HG03558 (cell line): ENCODE results near the gene TMEM213.

Source experiments
- ATAC-seq: cut with Tn5 transposase; IDR thresholded peaks from one replicate; pipeline ENCODE4 v1.9.1; 2021; ENCODE audit warnings: moderate number of reproducible peaks; ENCODE audit not compliant: unreplicated experiment; ENCODE audit errors: extremely low read depth

The TMEM213 gene

DNA sequence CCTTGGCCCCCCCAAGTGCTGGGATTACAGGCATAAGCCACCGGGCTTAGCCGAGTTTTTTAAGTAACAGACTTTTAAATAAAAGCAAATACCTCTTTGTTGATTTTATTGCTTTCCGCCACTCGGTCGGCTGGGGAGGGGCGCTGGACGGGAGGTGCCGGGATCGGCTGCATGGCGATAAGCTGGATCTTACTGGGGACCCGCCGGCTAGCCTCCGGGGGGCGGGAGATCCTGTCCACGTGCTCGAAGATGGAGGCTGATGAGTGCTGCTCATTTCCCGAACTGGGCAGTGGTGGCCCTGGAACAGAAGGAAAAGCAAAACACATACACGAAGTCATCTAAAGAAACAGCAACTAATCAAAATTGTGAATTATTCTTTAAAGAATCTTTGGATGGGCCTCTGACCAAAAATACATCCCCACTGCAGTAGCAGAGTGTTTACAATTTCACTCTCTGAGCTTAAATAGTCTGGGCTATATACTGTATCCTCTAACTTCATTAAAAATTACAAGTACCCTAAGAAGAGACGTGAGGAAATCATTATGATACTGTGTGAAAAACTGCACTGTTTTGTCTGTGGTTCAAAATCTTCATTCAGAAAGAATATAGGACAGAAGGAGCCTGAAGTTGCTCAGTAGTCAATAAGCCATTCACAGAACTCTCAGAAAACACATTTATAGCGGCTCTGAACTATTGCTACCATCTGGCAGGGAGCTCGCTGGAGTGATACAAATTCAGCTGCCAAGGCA, 73.4 kb downstream of the TMEM213 start:
- no peak for ATAC-seq

DNA sequence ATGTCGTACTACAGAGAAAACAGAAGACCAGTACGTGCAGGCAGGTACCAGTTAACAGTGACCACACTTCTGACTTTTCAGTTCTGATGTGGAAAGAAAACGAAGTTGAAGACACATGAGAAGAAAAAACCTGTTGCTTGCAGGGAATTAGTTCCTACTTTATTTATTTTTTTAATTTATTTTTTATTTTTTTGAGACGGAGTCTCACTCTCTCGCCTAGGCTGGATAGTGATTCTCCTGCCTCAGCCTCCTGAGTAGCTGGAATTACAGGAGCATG, 74.0 kb downstream of the TMEM213 start:
- no peak for ATAC-seq

DNA sequence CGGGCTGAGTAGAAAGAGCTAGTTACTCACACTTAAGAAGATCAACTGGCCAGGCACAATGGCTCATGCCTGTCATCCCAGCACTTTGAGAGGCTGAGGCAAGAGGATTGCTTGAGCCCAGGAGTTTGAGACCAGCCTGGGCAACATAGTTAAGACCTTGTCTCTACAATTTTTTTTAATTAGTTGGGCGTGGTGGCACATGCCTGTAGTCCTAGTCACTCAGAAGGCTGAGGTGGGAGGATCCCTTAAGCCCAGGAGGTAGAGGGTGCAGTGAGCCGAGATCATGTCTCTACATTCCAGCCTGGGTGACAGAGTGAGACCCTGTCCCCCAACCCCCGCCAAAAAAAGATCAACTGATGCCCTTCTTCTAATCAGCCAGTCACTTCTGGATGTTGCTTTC, 74.8 kb downstream of the TMEM213 start:
- ATAC-seq = no peak

DNA sequence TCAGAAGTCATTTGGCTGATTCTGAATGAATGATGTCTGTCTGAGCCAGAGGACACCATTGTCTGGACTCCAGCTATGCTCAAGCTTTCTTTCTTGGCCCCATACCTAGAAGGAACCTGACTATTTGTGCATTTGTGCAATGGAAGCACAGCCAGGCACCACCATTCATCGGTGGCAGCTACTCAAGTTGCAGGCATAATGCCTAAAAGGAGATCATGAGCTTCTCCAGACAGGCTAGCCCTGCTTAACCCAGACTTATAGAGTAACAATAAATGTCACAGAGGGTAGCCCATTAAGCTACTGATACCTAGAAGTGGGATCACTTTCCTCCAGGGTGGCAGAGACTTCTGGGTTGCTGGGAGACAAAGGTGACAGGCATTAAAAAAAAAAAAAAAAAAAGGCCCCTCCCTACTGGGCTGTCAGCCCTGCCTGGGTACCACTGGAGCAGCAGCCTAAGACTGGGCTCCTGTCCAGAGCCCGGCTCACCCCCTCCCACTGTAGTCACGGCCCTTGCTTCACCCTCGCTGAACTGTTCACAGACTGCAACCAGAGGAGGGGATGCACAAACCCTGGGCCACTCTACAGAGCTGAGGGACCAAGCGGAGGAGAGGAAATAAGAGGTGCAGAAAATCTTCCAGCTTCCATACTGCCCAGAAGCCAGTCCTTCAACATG, 75.6 kb downstream of the TMEM213 start:
- ATAC-seq = no peak

DNA sequence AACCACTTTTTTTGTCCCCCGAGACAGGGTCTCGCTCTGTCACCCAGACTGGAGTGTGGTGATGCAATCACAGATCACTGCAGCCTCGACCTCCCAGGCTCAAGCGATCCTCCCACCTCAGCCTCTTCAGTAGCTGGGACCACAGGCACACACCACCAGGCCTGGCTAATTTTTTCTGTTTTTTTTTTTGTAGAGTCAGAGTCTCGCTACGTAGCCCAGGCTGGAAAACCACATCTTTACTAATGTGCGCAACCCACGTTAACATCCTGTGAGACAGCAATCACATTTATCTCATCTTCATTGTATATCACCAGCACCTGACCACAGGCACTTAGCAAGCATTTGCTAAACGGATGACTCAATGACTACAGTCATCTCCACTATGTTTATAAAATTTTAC, 78.0 kb downstream of the TMEM213 start:
- no peak for ATAC-seq

DNA sequence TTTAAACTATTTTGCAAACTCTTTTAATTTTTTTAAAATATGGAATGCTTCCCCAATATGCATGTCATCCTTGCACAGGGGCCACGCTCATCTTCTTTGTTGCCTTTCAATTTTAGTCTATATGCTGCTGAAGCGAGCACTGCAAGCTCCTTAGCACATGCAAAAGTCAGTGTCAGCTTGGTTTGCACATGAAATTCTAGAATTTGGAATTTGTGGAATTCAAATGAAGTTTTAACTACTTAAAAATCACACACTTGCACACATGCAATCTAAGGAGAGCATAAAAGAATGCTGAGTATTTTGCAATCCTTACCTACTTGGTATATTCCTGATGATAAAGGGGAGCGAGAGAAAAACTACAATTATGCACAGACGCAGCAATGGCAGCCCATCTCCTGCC, 78.5 kb downstream of the TMEM213 start:
- no peak for ATAC-seq

DNA sequence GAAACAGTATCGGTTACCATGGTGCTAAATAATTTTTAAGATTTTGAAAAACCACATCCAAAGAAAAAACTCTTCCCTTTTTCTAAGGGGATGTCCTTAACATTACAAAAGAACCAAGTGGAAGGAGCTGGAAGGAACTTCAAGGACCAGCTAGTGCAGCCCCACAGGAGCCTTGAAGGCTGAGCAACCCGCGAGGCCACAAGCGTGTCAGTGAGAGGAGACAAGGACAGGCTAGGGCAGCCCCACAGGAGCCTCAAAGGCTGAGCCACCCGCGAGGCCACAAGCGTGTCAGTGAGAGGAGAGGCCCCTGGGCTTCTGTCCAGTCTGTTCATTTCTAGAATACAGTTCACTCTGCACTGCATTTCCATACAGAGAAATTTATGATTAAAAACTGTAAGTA, 80.3 kb downstream of the TMEM213 start:
- no peak for ATAC-seq

DNA sequence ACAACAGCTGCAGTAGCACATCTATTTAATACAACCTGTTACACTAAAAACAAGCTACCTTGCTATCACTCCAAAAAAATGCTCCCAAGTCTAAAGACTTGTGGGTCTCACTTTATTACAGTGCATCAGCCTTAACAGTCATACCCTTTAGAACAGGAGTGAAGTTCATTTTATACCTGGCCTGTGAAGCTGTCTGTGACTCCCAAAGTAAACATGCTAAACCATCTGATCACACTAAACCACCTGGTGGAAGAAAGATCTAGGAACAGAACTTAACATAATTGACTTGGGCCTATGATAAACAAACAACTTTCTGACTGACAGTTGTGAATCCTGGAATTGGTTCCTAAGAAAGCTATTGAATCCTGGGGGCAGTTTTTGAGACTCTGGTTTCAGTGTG, 81.1 kb downstream of the TMEM213 start:
- ATAC-seq = no peak

DNA sequence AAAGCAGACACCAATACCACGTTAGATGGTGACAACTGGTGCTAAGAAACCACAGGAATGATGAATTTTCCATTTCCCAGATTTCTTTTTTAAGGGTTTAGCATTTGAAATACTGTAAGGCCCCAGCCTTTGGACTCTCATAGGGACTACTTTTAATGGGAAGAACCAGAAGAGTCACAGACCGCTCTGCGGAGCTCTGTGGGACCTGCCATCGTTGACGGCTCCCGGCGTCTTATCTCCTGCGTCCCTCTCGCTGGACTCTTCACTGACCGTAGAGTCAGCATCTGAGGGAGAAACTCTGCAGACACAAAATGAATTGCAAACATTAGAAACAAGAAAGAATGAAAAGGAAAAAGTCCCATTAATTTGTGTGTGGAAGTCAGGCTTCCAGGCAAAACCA, 81.6 kb downstream of the TMEM213 start:
- no peak for ATAC-seq

DNA sequence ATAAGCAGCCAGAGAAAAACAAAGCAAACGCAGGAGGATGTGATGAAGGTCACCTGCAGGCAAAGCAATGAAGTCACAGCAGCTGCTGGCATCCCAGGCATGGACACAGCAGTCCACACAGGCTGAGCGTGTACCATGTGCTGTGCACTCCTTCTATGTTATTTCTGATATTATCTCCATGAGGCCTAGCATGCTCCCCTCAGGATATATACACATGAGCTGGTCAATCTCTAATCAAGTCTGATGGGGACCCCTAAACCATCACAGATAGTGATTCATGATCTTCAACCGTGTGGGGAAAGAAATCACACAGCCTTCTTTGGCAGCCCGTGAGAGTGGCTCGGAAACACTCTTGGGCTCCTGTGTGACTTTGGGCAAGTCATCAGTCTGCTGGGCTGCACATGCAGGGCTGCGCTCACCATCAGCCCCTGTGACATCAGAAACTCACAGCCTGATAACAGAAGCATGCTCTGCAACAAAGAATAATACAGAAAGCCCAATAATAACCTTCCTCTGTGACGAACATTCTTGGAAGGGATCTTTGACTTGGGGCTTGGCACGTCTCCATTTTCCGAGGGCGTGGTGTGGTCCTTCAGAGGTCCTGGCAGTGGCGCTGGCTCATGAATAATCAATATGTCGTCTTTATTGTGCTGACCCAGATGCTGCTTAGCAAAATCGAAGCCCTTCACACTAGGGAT, 83.2 kb downstream of the TMEM213 start:
- no peak for ATAC-seq

DNA sequence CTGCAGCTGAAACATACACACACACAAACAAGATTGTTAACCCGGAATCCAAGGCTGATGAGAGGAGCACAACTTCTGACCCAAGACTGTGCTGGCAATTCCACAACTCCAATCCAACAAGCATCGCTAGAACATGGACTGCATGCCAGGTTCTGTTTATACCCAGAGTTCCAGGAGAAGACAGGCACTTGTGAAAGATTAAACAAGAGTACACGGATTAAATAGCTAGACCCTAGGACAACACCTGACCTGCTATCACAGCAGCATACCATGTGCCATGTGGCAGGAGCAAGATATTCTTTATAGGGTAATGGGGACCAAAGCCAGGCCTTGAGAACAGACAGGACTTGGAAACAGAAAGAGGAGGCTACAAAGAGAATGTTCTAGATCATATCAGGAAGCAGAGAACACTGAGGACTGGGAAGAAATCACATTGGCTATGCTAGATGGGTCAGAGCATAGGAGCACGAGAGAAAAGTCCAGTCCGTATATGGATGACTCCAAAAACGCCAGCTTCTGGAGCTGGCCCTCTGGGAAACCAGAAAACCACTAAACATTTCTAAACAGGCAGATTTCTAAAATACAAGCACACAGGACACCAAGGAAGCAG, 83.9 kb downstream of the TMEM213 start:
- ATAC-seq = no peak

DNA sequence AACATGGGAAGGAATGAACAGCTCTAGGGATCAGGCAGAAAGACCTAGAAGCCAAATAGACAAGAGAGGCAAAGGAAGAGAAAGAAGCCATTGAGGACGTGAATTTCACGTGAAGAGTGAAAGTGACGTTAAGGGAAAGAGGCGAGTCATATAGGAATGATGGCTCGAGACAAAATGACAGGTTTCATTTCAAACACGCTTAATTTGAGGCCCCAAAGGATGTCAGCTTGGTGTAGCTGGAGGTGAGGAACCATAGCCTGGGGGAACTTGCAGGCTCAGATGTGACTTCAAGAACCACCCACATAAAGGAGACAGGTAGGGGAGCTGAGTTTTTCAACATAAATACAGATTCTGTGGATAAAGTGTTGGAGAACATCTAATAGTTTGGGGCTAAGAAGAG, 84.5 kb downstream of the TMEM213 start:
- no peak for ATAC-seq

DNA sequence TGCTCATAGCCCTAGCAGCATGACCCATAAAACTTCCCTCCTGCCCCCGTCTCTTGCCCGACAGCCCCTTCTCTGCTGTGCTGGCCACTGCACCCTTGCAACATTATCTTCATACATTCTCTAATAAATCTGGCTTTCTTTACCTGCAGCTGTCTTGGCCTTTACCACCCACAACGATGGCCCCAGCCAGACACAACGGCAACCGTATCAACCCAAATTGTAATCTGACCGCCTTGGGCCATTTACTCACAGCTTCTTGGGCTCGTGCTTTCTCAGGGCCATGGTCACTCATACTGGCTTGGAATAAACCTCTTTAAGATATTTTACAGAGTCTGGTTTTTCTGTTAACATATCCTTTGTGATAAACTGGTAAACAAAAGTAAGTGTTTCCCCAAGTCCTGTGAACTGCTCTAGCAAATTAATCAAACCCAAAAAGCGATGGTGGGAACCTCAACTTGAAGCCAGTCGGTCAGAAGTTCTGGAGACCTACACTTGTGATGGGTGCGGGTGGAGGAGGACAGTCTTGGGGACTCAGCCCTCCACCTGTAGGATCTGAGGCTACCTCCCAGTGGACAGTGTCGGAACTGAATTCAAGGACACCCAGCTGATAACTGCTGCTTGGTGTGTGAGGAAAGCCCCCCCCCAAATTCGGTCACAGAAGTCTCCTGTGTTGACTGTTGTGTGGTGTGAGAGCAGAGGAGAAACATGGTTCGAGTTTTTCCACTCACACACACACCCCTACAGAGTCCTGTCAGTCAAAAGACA, 87.8 kb downstream of the TMEM213 start:
- ATAC-seq = no peak

DNA sequence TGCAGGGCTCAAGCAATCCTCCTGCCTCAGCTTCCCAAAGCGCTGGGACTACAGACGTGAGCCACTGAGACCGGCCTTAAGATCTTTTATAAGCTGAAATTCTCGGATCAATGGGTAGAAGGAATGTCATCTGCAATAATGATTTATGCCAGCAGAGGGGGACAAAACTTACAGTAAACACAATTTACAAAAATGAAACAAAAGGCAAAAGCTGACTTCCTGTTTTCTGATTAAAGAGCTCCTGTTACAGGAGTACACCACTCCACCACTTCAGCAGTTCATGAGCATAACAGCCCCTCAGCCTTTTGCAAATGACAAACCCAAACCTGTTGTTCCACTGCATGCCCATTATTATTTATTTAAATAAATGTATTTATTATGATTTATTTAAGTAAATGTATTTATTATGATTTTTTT, 88.7 kb downstream of the TMEM213 start:
- ATAC-seq = peak; percentile 67

DNA sequence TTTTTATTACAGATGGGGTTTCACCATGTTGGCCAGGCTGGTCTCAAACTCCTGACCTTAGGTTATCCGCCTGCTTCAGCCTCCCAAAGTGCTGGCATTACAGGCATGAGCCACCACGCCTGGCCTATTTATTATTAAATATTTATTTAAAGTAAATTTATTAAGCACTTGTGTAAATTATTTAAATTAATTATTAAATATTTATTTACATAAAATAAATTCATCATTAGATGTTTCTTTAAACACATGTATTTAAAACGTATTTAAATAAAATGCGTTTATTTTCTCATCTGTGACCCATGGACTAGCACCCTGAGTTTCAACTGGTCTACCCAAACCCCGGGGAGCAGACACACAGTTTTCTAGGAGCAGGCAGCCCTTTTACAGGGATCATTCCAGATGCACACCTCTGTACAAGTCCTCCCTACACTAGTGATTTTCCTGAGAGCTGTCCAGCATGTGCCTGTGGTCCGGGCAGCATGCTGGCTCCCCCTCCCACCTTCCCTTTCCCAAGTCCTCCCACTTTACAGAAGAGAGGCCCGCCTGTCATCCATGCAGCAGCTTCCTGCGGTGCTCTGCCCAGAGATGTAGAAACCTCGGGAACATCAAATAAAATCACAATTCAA, 89.4 kb downstream of the TMEM213 start:
- no peak for ATAC-seq
